Liver (tissue), 1 donor: ENCODE results near the gene PLLP.

ENCODE experiments used
- MAX ChIP-seq: IDR thresholded peaks from 2 replicates; pipeline ENCODE4 v1.6.1; 2016; ENCODE audit warnings: antibody characterized with exemption
- YY1 ChIP-seq: IDR thresholded peaks from 2 replicates; pipeline ENCODE4 v1.6.1; 2016; ENCODE audit warnings: antibody characterized with exemption, mild to moderate bottlenecking
- TF ChIP-seq, protein P1 (sequence below): IDR thresholded peaks from 2 replicates; pipeline ENCODE4 v1.6.1; 2016; ENCODE audit warnings: antibody characterized with exemption

- TF ChIP-seq MAX (no peak), YY1 (no peak)
- TF ChIP-seq, protein P1, sequence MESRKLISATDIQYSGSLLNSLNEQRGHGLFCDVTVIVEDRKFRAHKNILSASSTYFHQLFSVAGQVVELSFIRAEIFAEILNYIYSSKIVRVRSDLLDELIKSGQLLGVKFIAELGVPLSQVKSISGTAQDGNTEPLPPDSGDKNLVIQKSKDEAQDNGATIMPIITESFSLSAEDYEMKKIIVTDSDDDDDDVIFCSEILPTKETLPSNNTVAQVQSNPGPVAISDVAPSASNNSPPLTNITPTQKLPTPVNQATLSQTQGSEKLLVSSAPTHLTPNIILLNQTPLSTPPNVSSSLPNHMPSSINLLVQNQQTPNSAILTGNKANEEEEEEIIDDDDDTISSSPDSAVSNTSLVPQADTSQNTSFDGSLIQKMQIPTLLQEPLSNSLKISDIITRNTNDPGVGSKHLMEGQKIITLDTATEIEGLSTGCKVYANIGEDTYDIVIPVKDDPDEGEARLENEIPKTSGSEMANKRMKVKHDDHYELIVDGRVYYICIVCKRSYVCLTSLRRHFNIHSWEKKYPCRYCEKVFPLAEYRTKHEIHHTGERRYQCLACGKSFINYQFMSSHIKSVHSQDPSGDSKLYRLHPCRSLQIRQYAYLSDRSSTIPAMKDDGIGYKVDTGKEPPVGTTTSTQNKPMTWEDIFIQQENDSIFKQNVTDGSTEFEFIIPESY: no peak
These were observed 18.5 kb downstream of the PLLP start for GRCh38 chr16:57265850-57266530.
